Heart left ventricle (tissue), 16 donors: ENCODE measurements around the gene CCNJL. TPM values are rescaled to one million over a fixed set of nuclear protein-coding genes. Genes with fewer than 3 reads are reported as not detected.

Source experiments
- ATAC-seq, 4 donors: fragments of 200-7000 bp; cut with Tn5 transposase; one replicate each; pipeline ENCODE4 v1.9.1; 2020 to 2022; ENCODE audit warnings: moderate library complexity in 4 of 4, mild to moderate bottlenecking in 3 of 4, moderate number of reproducible peaks in 1 of 4
- DNase-seq, 5 donors: peaks; one replicate each; pipeline ENCODE4 v3.0.0-alpha.2; 2020
- H3K27ac ChIP-seq, 12 donors: fragments of 200-600 bp; sonication (generic) in 4 of 12; one replicate each; pipeline versions ENCODE4 v1.5.0 to v1.8.0; 2016 to 2022; ENCODE audit warnings: mild to moderate bottlenecking in 2 of 12
- H3K27me3 ChIP-seq, 9 donors: fragments of 200-600 bp; sonication (generic) in 2 of 9; one replicate each; pipeline versions ENCODE4 v1.5.1 to v1.8.0; 2016 to 2022; ENCODE audit warnings: mild to moderate bottlenecking in 3 of 9
- H3K36me3 ChIP-seq, 9 donors: fragments of 200-600 bp; sonication (generic) in 2 of 9; one replicate each; pipeline versions ENCODE4 v1.5.0 to v1.8.0; 2018 to 2022; ENCODE audit warnings: mild to moderate bottlenecking in 2 of 9
- H3K4me1 ChIP-seq, 12 donors: fragments of 200-600 bp; sonication (generic) in 4 of 12; one replicate each; pipeline versions ENCODE4 v1.5.0 to v1.8.0; 2016 to 2022; ENCODE audit warnings: mild to moderate bottlenecking in 3 of 12
- H3K4me3 ChIP-seq, 12 donors: fragments of 200-600 bp; sonication (generic) in 4 of 12; one replicate each; pipeline versions ENCODE4 v1.5.0 to v1.8.0; 2017 to 2022; ENCODE audit warnings: mild to moderate bottlenecking in 9 of 12, moderate library complexity in 4 of 12
- H3K9me3 ChIP-seq, 12 donors: fragments of 200-600 bp; sonication (generic) in 4 of 12; one replicate each; pipeline versions ENCODE4 v1.5.0 to v1.8.0; 2016 to 2022; ENCODE audit warnings: mild to moderate bottlenecking in 1 of 12
- CTCF ChIP-seq, 12 donors: fragments of 200-600 bp; sonication (generic) in 4 of 12; IDR thresholded peaks; one replicate each; pipeline versions ENCODE4 v1.5.0 to v1.8.0; 2018 to 2022; ENCODE audit warnings: antibody characterized with exemption in 12 of 12, mild to moderate bottlenecking in 5 of 12
- POLR2A ChIP-seq, 2 donors: fragments of 450-650 bp; IDR thresholded peaks; one replicate each; pipeline ENCODE4 v1.6.1; 2017; ENCODE audit warnings: antibody characterized with exemption in 2 of 2, mild to moderate bottlenecking in 2 of 2, moderate library complexity in 2 of 2
- WGBS, 4 donors: extraction: QIAGEN DNeasy Blood & Tissue Kit in 2 of 4; methylation state at CpG; one replicate each; pipeline versions ENCODE4 v1.1.5 to v1.1.7; 2013 to 2018; 5-methylcytosine and 5-hydroxymethylcytosine counted together
- intact Hi-C, 10 donors: fragments of 100-400 bp; cut with DNase I; formaldehyde crosslinking; loops; one replicate each; pipeline versions ENCODE4 v1.11.1 to v1.14.2; 2022
- polyA plus RNA-seq, 2 donors: library from polyadenylated mRNA; stranded (reverse); fragments of 200-250 nt; gene quantifications; one replicate each; pipeline ENCODE4 v1.2.3, GENCODE V29; 2013
- total RNA-seq, 9 donors: library from RNA; depleted of rRNA in 2 of 9; stranded (reverse); fragments of >200 nt in 2 of 9; fragmentation: NEBNext Ultra II Directional in 3 of 9; extraction: Animal tissue kit (Norgen Biotek cat#: 25700) in 3 of 9; gene quantifications; one replicate each; pipeline versions ENCODE4 v1.1.0 to v1.2.4, GENCODE V29; 2016 to 2023
- donor health status: ischemic (EF 13 %, LVEDD 7.1; RV severe dilation, severe dysfunction).
- donor health status: healthy with polysubstance abuse.
- donor health status: DM: no; HTN: yes; CAD: no.
- donor health status: DM: no; HTN: no; CAD: no.
- donor health status: ischemic (EF 25% LVEDD 6.9; RV normal size, moderate dysfunction).
- donor health status: ischemic (EF 25% LVEDD 5.7; RV mildly dilated, moderate dysfunction).
- donor health status: healthy.
- donor health status: DM: yes; HTN: yes; CAD: no.
- donor health status: ischemic (EF 35%, LVEDD 5.7; RV mildly dilated, moderate dysfunction).
- donor health status: nonischemic (EF 11% LVEDD 7.7; RV severe dilation, severe dysfunction).
- donor health status: DM: yes; HTN: yes; CAD: no.
- donor health status: PGD.
- donor health status: ischemic (EF 29% LVEDD 5.4; RV normal size, mild dysfunction).
- donor health status: nonischemic (EF 23%, LVEDD 6.1; RV moderate dilation, normal function).

The CCNJL gene
- total and polyA plus RNA-seq, 11 donors, result 3.5 to 12.4 (median 7.2) TPM

GRCh38 chr5:160284291-160284873 lies 28.0 kb downstream of the CCNJL start:
- ATAC-seq (no peak), DNase-seq (no peak)
- H3K27ac ChIP-seq, result no peak overlapping the region
- H3K27me3 ChIP-seq, result no peaks in the 10 kb centered on the region
- WGBS, 4 donors, result 94 to 97% (median 96%) methylated on average over 4 of the region's 4 CpGs
- intact Hi-C loops, result no loop called here
- no peak for TF ChIP-seq POLR2A (IDR thresholded peaks at IDR 0.05)
- TF ChIP-seq CTCF (IDR thresholded peaks at IDR 0.05), result no peak
- H3K4me3 ChIP-seq, result no peak overlapping the region
- peaks cover 0 to 11% (median 5%) of the 10 kb centered on the region in 9 donors for H3K36me3 ChIP-seq
- H3K4me1 ChIP-seq, result peaks cover 3 to 37% (median 22%) of the 10 kb centered on the region in 12 donors
- H3K9me3 ChIP-seq, result no peaks in the 10 kb centered on the region

- Histone ChIP-seq H3K9me3 (no peaks in the 10 kb centered on the region), H3K4me1 (peaks cover 0 to 11% (median 0%) of the 10 kb centered on the region in 12 donors), H3K4me3 (no peak overlapping the region), H3K27me3 (no peaks in the 10 kb centered on the region), H3K27ac (no peak overlapping the region), H3K36me3 (peaks cover 0 to 29% (median 12%) of the 10 kb centered on the region in 9 donors)
- intact Hi-C loops, result no loop called here
- no peak for DNase-seq
- WGBS, 4 donors, result 93 to 96% (median 94%) methylated on average over 2 of the region's 2 CpGs
- ATAC-seq, result no peak
- TF ChIP-seq POLR2A (IDR thresholded peaks at IDR 0.05) (no peak), CTCF (IDR thresholded peaks at IDR 0.05) (no peak)
Observed at GRCh38 chr5:160281275-160281674, 31.1 kb downstream of the CCNJL start.

GRCh38 chr5:160280384-160281095 lies 31.8 kb downstream of the CCNJL start:
- intact Hi-C loops, result no loop called here
- TF ChIP-seq POLR2A (IDR thresholded peaks at IDR 0.05) (no peak), CTCF (IDR thresholded peaks at IDR 0.05) (no peak)
- ATAC-seq, result no peak

GRCh38 chr5:160278343-160278742 lies 34.0 kb downstream of the CCNJL start:
- TF ChIP-seq POLR2A (IDR thresholded peaks at IDR 0.05) (no peak), CTCF (IDR thresholded peaks at IDR 0.05) (no peak)
- Histone ChIP-seq H3K27me3 (no peaks in the 10 kb centered on the region), H3K4me1 (no peaks in the 10 kb centered on the region), H3K36me3 (peaks cover 0 to 37% (median 12%) of the 10 kb centered on the region in 9 donors), H3K4me3 (no peak overlapping the region), H3K9me3 (no peaks in the 10 kb centered on the region), H3K27ac (no peak overlapping the region)
- intact Hi-C loops, result no loop called here
- WGBS, 4 donors, result 61 to 77% (median 70%) methylated on average over 7 of the region's 7 CpGs
- DNase-seq, result no peak
- no peak for ATAC-seq

More at GRCh38 chr5:160280384-160281095, 31.8 kb downstream of the CCNJL start:
- Histone ChIP-seq H3K36me3 (peaks cover 0 to 36% (median 12%) of the 10 kb centered on the region in 9 donors), H3K27ac (no peak overlapping the region), H3K9me3 (no peaks in the 10 kb centered on the region), H3K27me3 (no peaks in the 10 kb centered on the region), H3K4me1 (peaks cover 0 to 4% (median 0%) of the 10 kb centered on the region in 12 donors), H3K4me3 (no peak overlapping the region)
- WGBS, 4 donors, result 92 to 96% (median 94%) methylated on average over 26 of the region's 26 CpGs
- DNase-seq, result no peak
